ENCODE data around the gene PAQR5. TPM values are rescaled to one million over a fixed set of nuclear protein-coding genes. Genes with fewer than 3 reads are reported as not detected.
A peak's percentile ranks its signal among the peaks of the same experiment; 100 is the strongest.
"Not testable (repeated sequence)": the region's sequence is repeated elsewhere in the genome, so short reads cannot be mapped to it uniquely, and the experiment has no call there.

PAQR5 gene
- total RNA-seq, 4 donors from 2014 or later: 3.0 to 8.1 (median 3.9) TPM

DNA sequence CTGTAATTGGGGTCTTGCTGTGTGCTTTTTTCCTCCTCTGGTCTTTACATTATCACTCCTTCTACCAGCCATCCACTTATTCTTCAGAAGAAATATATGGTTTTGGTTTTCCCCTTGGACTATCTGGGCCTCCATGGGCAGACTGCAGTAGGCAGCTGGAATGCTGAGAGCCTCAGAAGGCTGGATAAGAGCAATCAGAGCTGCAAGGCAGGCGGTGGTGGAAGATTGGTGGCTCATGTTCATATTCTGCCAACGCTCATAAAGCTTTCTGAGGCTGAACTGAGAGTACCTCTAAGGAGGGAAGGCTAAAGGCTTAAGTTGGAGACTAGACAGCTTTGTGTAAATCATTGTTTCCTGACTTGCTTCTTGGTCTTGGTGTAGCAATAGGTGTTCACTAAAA lies 148.2 kb downstream of the PAQR5 start:
- Histone ChIP-seq H3K4me3 (no peak overlapping the region), H3K27me3 (no peaks in the 10 kb centered on the region), H3K27ac (no peak overlapping the region), H3K9me3 (no peaks in the 10 kb centered on the region), H3K4me1 (peaks cover 0 to 5% (median 1%) of the 10 kb centered on the region in 4 donors), H3K36me3 (peaks cover 0 to 3% (median 0%) of the 10 kb centered on the region in 3 donors)
- TF ChIP-seq POLR2A (IDR thresholded peaks at IDR 0.05) (no peak), EP300 (IDR thresholded peaks at IDR 0.05) (no peak)
- TF ChIP-seq, protein P1, sequence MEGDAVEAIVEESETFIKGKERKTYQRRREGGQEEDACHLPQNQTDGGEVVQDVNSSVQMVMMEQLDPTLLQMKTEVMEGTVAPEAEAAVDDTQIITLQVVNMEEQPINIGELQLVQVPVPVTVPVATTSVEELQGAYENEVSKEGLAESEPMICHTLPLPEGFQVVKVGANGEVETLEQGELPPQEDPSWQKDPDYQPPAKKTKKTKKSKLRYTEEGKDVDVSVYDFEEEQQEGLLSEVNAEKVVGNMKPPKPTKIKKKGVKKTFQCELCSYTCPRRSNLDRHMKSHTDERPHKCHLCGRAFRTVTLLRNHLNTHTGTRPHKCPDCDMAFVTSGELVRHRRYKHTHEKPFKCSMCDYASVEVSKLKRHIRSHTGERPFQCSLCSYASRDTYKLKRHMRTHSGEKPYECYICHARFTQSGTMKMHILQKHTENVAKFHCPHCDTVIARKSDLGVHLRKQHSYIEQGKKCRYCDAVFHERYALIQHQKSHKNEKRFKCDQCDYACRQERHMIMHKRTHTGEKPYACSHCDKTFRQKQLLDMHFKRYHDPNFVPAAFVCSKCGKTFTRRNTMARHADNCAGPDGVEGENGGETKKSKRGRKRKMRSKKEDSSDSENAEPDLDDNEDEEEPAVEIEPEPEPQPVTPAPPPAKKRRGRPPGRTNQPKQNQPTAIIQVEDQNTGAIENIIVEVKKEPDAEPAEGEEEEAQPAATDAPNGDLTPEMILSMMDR (IDR thresholded peaks at IDR 0.05): no peak
- WGBS, 2 donors: 87 to 97% methylated on average over 2 of the region's 2 CpGs
- no peak for DNase-seq (ENCODE audit: low spot score in 2 of 2)

DNA sequence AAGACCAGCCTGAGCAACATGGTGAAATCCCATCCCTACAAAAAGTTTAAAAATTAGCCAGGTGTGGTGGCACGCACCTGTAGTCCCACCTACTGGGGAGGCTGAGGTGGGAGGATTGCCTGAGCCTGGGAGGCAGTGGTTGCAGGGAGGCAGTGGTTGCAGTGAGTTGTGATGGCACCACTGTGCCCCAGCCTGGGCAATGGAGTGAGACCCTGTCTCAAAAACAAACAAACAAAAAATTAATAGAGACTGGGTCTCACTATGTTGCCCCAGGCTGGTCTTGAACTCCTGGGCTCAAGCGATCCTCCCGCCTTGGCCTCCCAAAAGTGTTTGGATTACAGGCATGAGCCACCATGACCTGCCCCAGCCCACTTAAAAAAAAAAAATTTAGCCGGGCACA lies 151.5 kb downstream of the PAQR5 start:
- H3K9me3 ChIP-seq; H3K27ac ChIP-seq; H3K36me3 ChIP-seq; H3K4me3 ChIP-seq; DNase-seq (ENCODE audit: low spot score in 2 of 2); H3K27me3 ChIP-seq: not testable (repeated sequence)
- WGBS, 2 donors: 97% methylated on average over 4 of the region's 4 CpGs
- peaks cover 0 to 27% (median 18%) of the 10 kb centered on the region in 4 donors for H3K4me1 ChIP-seq

DNA sequence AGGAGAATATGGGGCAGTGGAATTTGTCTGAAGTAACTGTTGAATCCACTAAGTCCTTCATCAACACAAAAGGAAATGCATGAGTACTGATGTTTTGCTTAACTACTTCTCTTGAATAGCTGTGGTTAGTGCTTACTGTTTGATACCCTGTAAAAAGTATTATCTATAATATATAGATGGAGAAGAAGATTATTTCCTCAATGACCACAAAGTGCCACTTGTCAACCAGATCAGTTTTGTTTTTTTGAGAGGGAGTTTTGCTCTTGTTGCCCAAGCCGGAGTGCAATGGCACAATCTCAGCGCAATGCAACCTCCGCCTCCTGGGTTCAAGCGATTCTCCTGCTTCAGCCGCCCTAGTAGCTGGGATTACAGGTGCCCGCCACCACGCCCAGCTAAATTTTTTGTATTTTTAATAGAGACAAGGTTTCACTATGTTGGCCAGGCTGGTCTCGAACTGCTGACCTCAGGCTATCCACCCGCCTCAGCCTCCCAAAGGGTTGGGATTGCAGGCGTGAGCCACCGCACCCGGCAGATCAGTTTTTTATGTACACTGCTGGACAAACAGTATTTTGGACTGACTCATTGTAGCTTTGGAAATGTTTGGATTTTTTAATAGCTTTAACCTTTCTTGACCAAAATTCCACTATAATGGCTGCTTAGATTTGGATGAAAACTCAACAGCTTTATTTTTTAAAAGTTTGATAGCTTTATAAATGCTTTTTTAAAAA lies 152.4 kb downstream of the PAQR5 start:
- no peak for DNase-seq (ENCODE audit: low spot score in 2 of 2)
- Histone ChIP-seq H3K27ac (peak overlapping the region in 1 of 4 donors; percentile 22), H3K9me3 (no peaks in the 10 kb centered on the region), H3K4me3 (no peak overlapping the region), H3K36me3 (peaks cover 0 to 14% (median 2%) of the 10 kb centered on the region in 3 donors), H3K27me3 (no peaks in the 10 kb centered on the region), H3K4me1 (peaks cover 0 to 36% (median 19%) of the 10 kb centered on the region in 4 donors)
- WGBS, 2 donors: 87 to 89% methylated on average over 12 of the region's 12 CpGs
- TF ChIP-seq, protein P1 (IDR thresholded peaks at IDR 0.05): no peak
- TF ChIP-seq EP300 (IDR thresholded peaks at IDR 0.05) (no peak), POLR2A (IDR thresholded peaks at IDR 0.05) (no peak)

DNA sequence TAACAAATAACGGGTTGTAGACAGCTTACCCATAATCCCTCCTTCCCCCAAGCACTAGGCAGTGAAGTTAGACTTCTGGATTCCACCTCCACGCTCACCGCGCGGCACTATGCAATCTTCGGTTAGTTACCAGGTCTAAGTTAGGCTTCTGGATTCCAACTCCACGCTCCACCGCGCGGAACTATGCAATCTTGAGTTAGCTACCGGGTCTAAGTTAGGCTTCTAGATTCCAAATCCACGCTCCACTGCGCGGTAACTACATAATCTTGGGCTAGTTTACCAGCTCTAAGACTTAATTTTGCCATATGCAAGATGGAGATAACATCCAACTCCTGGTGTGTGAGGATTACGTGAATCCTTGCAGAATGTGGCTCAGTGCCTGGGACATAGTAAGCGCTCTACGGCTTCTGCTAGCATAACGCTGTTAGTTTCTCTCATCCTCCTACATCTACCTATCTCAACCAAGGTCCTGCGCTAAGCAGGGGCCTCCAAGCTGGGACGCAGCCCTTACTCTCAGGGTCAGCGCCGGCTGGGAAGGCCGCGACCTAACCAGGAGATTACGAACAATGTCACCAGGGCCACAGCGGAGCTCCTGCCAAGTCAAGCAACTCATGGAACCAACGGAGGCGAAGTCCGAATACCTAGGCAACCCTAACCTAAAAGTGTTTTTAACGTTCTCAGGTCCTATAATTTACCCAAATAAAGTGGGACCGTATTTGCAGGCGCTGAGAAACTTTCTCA lies 153.4 kb downstream of the PAQR5 start:
- WGBS, 2 donors: 20 to 30% methylated on average over 32 of the region's 32 CpGs
- Histone ChIP-seq H3K27me3 (no peaks in the 10 kb centered on the region), H3K4me3 (peak overlapping the region; percentile 85 to 97 (median 90)), H3K9me3 (no peaks in the 10 kb centered on the region), H3K27ac (peak overlapping the region; percentile 34 to 95 (median 90)), H3K36me3 (peaks cover 0 to 21% (median 9%) of the 10 kb centered on the region in 3 donors), H3K4me1 (peaks cover 0 to 37% (median 19%) of the 10 kb centered on the region in 4 donors)
- no peak for TF ChIP-seq EP300 (IDR thresholded peaks at IDR 0.05)
- TF ChIP-seq POLR2A (IDR thresholded peaks at IDR 0.05): no peak
- TF ChIP-seq, protein P1 (IDR thresholded peaks at IDR 0.05): no peak
- peak in 1 of 2 donors; percentile 17 for DNase-seq (ENCODE audit: low spot score in 2 of 2)

DNA sequence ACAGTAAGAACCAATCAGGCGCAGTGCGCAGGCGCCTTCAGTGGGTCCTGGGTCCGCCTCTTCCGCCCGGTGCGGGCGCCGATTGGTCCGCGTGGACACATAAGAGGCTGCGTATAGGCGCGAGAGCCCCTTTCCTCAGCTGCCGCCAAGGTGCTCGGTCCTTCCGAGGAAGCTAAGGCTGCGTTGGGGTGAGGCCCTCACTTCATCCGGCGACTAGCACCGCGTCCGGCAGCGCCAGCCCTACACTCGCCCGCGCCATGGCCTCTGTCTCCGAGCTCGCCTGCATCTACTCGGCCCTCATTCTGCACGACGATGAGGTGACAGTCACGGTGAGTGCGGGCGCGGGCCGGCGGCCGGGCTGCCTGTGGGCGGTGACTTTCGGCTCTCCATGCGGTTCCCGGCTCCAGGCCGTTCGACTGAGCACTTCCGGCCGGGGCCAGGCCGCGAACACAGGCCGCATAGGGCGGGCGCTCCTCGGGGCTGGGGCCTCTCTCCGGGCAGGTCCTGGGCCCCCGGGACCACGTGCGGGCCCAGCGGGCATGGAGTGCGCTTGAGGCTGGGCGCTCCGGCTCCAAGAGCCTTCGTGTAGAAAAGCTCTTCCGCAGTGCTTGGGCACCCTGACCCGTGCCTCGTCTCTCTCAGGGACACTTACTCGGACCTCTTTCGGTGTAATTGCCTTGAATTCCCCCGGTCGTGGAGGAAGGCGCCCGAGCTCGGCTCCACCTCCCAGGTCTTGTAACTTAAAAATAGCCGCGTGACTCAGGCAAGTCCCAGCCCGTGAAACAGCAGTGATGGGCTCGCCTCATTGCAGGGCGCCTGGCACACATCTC lies 154.2 kb downstream of the PAQR5 start, which contains the start of gene RPLP1:
RPLP1 (plus strand) TSS at position 127 of the 830 bp plus-strand sequence; CDS start at position 258, 131 bp downstream.
- Histone ChIP-seq H3K27me3 (no peaks in the 10 kb centered on the region), H3K4me3 (peak within 1 kb of the TSS; percentile 85 to 97 (median 90)), H3K9me3 (no peaks in the 10 kb centered on the region), H3K4me1 (peaks cover 0 to 37% (median 19%) of the 10 kb centered on the region in 4 donors), H3K27ac (peak within 1 kb of the TSS; percentile 53 to 95 (median 90)), H3K36me3 (peaks cover 0 to 27% (median 9%) of the 10 kb centered on the region in 3 donors)
- peak; percentile 95 to 96 for DNase-seq (ENCODE audit: low spot score in 2 of 2)
- 0% methylated on average over 36 to 43 of the region's 77 CpGs for WGBS, 2 donors
- peak; percentile 67 to 99 for TF ChIP-seq EP300 (IDR thresholded peaks at IDR 0.05)
- TF ChIP-seq, protein P1 (IDR thresholded peaks at IDR 0.05): peak in 2 of 5 experiments; percentile 12 to 24
- TF ChIP-seq POLR2A (IDR thresholded peaks at IDR 0.05): peak; percentile 68 to 88
